Muscle layer of colon (tissue), 2 donors: Measurements from ENCODE around the gene PRDM16.

ENCODE experiments used
- H3K27ac ChIP-seq: one replicate; pipeline ENCODE4 v1.7.0; 2013; ENCODE audit warnings: low read depth, mild to moderate bottlenecking, low read length, moderate library complexity
- H3K27me3 ChIP-seq, 2 donors: one replicate each; pipeline ENCODE4 v1.7.0; 2013; ENCODE audit warnings: low read length in 2 of 2, mild to moderate bottlenecking in 2 of 2; ENCODE audit not compliant: insufficient read depth in 2 of 2, control insufficient read depth in 1 of 2
- H3K36me3 ChIP-seq: one replicate; pipeline ENCODE4 v1.7.0; 2013; ENCODE audit warnings: mild to moderate bottlenecking, low read length; ENCODE audit not compliant: insufficient read depth
- H3K4me1 ChIP-seq: one replicate; pipeline ENCODE4 v1.7.0; 2013; ENCODE audit warnings: mild to moderate bottlenecking, low read length; ENCODE audit not compliant: insufficient read depth
- H3K4me3 ChIP-seq, 2 donors: one replicate each; pipeline ENCODE4 v1.7.0; 2013; ENCODE audit warnings: low read length in 2 of 2, low read depth in 1 of 2, mild to moderate bottlenecking in 1 of 2, moderate library complexity in 1 of 2
- H3K9ac ChIP-seq: one replicate; pipeline ENCODE4 v1.7.0; 2013; ENCODE audit warnings: low read length
- H3K9me3 ChIP-seq: one replicate; pipeline ENCODE4 v1.7.0; 2013; ENCODE audit warnings: mild to moderate bottlenecking, low read length
- donor health status: abdominal sarcoma.
- donor health status: Adenocarcinoma of cecum.

The PRDM16 gene

DNA sequence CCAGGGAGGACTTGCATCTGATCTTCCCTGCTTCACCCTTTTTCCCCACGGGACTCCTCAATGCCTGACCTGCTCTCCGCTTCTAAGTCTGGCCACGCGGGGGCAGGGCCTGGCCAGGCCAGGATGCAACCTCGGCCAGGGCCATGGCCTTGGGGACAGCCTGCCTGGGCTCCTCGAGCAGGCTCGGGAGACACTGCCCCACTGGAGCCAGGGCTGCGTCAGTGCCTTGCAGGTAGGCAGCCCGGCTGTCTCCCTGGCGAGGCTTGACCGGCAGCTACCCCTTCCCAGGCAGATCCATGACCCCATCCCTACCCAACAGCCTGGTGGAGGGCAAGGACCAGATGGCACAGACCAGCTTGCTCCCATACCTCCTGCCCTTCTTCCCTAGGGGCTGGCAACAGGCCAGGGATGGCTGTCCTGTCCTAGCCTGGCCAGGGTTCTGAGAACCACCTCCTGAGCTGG lies 2.7 kb upstream of the PRDM16 start:
- Histone ChIP-seq H3K9ac (no peak overlapping the region), H3K27ac (no peak overlapping the region), H3K9me3 (no peaks in the 10 kb centered on the region), H3K27me3 (peaks cover 37 to 90% of the 10 kb centered on the region in 2 donors), H3K4me1 (peaks cover 11% of the 10 kb centered on the region), H3K4me3 (no peak overlapping the region), H3K36me3 (no peaks in the 10 kb centered on the region)

DNA sequence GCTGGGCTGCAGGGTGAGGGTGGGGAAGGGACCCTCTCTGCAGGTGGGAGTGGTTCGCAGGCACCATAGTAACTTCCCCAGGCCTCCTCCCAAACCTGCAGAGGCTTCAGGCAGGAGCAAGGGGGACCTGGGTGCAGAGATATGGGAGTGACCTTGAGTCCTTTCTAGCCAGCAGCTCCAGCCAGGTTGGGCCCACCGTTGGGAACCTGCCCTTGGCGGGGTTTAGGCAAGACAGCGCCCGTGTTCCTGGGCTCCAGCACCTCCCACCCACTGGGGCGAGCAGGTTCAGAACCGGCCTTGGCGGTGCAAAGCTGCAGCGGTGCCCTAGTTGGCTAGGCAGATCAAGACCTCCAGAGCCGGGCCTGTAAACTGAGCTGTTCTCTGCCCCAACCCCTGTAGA lies 2.2 kb upstream of the PRDM16 start:
- H3K27me3 ChIP-seq, result peaks cover 43 to 90% of the 10 kb centered on the region in 2 donors
- H3K36me3 ChIP-seq, result no peaks in the 10 kb centered on the region
- no peaks in the 10 kb centered on the region for H3K9me3 ChIP-seq
- H3K4me1 ChIP-seq, result peaks cover 11% of the 10 kb centered on the region
- no peak overlapping the region for H3K27ac ChIP-seq
- no peak overlapping the region for H3K4me3 ChIP-seq
- no peak overlapping the region for H3K9ac ChIP-seq

DNA sequence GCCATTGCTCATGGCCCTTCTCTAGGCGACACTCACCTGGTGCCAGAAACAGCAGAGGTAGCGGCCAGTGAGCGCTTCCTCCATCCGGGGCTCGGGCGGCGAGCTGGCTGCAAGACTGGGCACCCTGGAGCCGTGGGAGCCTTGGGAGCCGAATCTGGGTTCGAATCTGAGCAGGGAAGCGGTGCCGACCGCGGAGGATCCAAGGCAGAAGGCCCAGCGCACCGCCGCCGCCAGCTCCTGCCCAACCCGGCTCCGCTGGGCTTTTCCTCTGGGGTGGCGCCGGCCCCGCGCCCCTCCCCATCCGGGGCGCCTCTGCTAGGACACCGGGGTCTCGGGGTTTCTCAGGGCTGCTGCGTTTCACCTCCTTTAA lies 1.7 kb upstream of the PRDM16 start:
- no peak overlapping the region for H3K9ac ChIP-seq
- H3K9me3 ChIP-seq, result no peaks in the 10 kb centered on the region
- H3K4me1 ChIP-seq, result peaks cover 11% of the 10 kb centered on the region
- no peaks in the 10 kb centered on the region for H3K36me3 ChIP-seq
- peaks cover 48 to 90% of the 10 kb centered on the region in 2 donors for H3K27me3 ChIP-seq
- H3K4me3 ChIP-seq, result no peak overlapping the region
- no peak overlapping the region for H3K27ac ChIP-seq

DNA sequence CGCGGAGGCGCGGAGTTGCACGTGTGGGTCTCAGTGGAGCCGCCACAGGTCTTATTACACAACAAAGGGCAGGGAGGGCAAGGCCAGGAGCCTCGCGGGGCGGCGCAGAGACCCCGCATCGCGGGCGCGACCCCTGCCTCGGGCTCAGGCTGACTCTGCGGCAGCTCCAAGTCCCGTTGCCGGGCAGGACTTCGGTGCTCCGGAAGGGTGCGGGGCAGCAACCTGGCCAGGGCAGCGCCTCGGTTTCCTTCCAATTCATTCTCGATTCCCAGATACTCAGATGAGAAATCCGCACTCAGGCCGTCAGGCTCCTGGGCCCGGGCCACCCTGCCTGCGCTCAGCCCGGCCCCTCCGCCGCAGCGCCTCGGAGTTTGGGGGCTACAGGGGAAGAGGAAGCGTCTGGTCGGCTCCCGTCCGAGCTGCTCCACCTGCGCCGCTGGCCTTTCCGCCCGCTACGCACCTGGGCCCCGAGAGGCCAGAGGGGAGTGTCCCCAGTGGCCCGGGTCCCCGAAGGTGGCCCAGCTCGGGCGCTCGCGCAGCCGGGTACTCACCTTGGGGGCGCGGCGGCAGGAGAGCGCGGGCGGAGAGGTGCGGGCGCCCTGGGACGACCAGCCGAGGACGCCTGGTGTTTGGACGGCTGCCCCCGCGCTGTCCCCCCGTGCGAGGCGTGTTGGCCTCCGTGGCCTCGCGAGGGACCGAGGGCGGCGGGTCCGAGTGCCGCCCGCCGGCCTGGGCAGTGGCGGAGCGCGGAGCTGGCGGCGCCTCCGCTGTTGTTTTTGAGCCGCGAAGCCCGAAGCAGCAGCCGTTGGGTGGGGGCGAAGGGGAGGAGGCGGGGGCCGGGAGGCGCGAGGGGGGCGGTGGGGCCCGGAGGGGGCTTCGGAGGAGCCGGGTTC lies 1.1 kb upstream of the PRDM16 start:
- no peaks in the 10 kb centered on the region for H3K36me3 ChIP-seq
- H3K4me1 ChIP-seq, result peaks cover 11% of the 10 kb centered on the region
- no peaks in the 10 kb centered on the region for H3K9me3 ChIP-seq
- no peak overlapping the region for H3K27ac ChIP-seq
- peak overlapping the region in 1 of 2 donors; percentile 43 for H3K4me3 ChIP-seq
- no peak overlapping the region for H3K9ac ChIP-seq
- H3K27me3 ChIP-seq, result peaks cover 54 to 90% of the 10 kb centered on the region in 2 donors

DNA sequence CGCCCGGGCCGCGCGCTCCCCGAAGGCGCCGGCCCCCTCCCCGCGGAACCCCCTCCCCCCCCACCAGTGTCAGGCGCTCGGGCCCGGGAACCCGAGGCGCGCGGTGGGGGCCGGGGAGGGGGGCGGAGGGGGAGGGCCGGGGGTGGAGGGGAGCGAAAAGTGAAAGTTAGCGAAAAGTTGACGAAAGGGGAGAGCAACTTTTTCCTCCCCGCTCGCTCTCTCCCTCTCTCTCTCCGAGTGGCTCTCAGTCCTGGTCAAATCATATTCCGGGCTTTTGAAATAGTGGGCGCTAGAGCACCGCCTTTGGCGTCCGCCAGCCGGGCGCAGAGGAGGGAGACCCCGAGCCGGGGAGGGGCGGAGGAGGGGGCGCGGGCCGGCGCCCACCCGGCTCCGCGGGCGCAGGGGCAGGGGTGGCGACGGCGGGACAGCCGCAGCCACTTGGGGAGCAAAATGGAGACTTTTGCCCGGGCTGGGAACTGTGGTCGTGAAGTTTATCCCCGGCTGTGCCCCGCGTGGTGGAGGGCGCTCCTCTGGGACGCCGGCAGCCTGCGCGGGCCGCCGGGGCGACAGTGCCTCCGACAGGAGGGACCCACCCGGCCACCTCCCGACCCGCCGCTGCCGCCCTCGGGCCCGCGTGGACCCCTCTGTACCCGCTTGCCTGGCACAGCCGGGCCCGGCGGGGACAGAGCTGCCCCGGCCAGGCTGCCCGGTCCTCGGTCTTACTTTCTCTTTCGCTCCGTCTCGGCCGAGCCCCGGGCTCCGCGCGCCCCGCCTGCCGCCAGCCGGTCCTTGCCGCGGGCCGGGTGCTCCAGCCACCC lies 697 bp downstream of the PRDM16 start:
- Histone ChIP-seq H3K36me3 (no peaks in the 10 kb centered on the region), H3K27ac (no peak overlapping the region), H3K27me3 (peaks cover 57 to 89% of the 10 kb centered on the region in 2 donors), H3K9ac (no peak overlapping the region), H3K4me3 (peak overlapping the region; percentile 64 to 71), H3K9me3 (no peaks in the 10 kb centered on the region), H3K4me1 (no peaks in the 10 kb centered on the region)

DNA sequence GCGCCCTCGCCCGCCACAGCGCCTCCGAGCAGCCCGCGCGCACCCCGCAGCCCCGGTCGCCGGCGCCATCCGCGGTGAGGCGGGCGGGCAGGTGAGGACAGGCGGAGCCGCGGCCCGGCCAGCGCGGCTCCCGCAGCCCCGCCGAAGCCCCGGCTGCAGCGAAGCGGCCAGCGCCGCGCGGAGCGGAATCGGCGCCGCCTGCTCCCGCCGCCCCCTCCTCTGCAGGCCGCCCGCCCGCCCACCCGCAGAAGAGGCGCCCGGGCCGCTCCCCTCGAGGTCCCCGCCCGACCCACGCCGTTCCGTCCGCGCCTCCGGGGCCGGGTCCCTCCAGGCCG lies 1.3 kb downstream of the PRDM16 start:
- Histone ChIP-seq H3K36me3 (no peaks in the 10 kb centered on the region), H3K4me3 (peak overlapping the region in 1 of 2 donors; percentile 71), H3K27me3 (peaks cover 52 to 89% of the 10 kb centered on the region in 2 donors), H3K9me3 (no peaks in the 10 kb centered on the region), H3K27ac (no peak overlapping the region), H3K4me1 (no peaks in the 10 kb centered on the region), H3K9ac (no peak overlapping the region)

DNA sequence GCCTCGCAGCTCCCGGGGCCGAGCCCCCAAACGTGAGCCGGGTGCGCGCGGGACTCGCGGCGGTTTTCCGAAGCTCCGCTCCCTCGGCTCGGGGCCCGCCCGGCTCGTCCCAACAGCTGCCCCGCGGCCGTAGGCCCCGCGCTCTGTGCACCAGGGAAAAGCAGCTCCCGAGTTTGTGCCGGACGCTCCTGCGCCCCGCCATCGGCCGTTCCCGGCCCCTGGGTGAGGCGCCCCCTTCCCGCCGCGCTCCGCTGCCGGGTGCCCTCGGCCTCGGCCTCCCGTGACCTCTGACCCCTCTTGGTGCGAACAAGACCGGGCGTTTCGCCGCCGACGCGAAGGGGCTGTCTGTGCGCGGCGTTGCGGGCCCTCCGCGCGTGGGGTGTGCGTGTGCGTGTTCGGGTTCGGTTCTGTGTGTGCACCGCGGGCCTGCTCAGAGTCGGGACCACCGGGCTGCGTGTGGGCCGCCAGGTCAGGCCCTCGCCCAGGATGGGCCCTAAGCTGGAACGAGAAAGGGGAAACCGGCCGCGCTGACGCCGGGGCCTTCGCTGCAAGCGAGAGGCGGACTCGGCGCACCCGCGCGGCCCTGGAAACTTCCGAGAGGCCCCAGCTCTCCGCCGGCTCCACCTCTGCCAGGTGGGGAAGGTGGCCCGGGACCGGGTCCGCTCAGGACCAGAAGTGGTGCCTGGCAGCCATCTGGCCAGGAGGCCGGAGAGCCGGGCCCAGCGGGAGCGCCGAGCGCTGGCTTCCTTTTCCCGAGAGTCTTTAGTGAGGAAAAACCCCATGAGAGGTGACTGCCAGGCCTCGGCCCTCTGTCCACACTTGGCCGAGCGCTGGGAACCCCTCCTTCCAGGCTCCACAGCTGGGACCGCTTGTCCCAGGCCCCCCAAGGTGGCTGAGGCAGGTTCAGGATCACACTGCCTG lies 1.9 kb downstream of the PRDM16 start:
- H3K9me3 ChIP-seq, result no peaks in the 10 kb centered on the region
- H3K27ac ChIP-seq, result no peak overlapping the region
- H3K4me3 ChIP-seq, result no peak overlapping the region
- no peaks in the 10 kb centered on the region for H3K4me1 ChIP-seq
- H3K9ac ChIP-seq, result no peak overlapping the region
- peaks cover 45 to 89% of the 10 kb centered on the region in 2 donors for H3K27me3 ChIP-seq
- H3K36me3 ChIP-seq, result no peaks in the 10 kb centered on the region

DNA sequence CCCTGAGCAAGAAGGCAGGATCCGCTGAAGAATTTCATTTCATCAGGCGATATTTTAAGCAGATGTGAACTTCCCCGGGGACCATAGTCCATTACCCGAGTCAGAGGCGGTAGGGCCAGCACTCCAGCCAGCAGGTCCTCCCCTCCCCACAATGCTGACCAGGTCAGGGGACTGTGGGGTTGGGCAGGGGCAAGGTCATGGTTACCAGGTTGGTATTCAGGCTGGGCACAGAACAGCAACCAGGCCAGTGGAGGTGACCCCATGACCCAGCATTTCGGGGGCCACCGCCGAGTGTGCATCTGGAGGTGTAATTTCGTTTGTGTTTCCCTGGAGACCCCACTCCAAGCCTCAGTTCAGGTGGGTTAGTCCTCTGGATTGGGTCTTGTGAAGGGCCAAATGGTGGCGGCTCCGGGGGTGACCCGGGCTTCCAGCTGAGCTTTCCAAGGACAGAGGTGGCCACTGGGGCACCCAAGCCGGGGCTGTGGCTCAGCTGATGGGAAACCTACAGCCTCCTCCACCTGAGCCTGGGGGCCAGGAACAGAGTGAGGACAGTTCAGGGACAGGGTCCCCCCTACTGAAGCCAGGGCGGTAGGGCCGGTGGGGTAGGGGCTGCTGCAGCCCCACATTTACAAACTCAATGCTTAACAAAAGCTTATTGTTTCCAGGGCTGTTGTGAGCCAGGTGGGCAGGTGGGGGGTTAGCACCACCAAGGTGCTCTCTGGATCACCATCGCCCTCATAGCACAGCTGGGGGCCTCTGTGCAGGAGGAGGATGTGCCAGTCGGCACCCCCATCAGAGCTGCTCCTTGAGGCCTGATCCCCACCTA lies 2.8 kb downstream of the PRDM16 start:
- Histone ChIP-seq H3K9ac (no peak overlapping the region), H3K27me3 (peaks cover 37 to 88% of the 10 kb centered on the region in 2 donors), H3K27ac (no peak overlapping the region), H3K4me1 (no peaks in the 10 kb centered on the region), H3K4me3 (no peak overlapping the region), H3K9me3 (no peaks in the 10 kb centered on the region), H3K36me3 (no peaks in the 10 kb centered on the region)

DNA sequence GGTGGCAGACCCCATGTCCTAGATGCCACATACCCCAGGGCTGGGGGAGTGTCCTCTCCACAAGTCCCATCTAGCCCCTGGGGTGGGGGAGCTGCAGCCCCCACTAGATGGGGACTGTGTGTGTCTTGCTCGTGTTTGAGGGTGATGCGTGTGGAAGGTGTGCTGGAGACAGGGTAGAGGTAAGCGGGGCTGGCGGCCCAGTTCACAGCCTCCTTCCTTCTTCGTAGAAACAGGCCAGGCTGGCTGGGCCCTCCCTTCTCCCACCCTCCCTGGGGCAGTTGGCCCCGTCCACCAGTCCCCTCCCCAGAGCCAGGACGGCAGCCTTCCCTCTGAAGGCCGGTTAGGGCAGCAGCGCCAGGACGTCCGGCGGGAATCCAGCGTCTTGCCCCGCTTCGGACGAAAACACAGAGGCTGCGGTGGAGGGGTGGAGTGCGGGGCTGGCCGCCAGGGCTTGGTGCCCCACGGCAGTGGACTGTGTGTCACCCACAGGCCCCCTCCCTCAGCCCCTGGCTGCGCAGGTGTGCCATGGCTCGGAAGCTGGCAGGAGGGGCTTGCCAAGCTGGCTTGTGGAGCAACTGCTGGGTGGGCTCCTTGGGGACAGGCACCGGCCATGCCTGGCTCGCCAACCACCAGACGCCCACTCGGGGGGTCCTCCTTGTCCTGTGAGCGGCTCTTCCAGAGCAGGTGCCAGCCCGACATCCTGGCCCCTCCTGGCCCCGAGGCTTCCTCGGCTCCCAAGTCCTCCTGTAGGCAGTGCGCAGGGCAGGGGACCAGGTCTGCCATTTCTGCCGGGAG lies 3.6 kb downstream of the PRDM16 start:
- no peaks in the 10 kb centered on the region for H3K9me3 ChIP-seq
- H3K4me1 ChIP-seq, result no peaks in the 10 kb centered on the region
- no peak overlapping the region for H3K27ac ChIP-seq
- H3K4me3 ChIP-seq, result no peak overlapping the region
- peaks cover 32 to 85% of the 10 kb centered on the region in 2 donors for H3K27me3 ChIP-seq
- no peak overlapping the region for H3K9ac ChIP-seq
- no peaks in the 10 kb centered on the region for H3K36me3 ChIP-seq

DNA sequence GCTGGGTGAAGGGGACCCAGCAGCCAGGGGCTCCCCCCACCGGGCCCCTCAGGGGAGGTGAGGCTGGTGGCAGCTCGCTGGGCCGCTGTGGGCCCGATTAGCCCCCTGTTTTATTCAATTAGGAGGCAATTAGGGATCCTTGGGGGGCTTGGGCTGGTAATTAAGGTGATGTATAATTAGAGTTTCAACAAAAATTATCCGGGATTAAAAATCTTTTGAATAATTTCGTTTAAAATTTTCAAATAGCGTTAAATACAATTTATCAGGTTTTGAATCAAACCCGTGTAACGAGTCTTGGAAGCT lies 4.1 kb downstream of the PRDM16 start:
- H3K4me1 ChIP-seq, result no peaks in the 10 kb centered on the region
- no peaks in the 10 kb centered on the region for H3K36me3 ChIP-seq
- no peaks in the 10 kb centered on the region for H3K9me3 ChIP-seq
- H3K27me3 ChIP-seq, result peaks cover 32 to 85% of the 10 kb centered on the region in 2 donors
- H3K4me3 ChIP-seq, result no peak overlapping the region
- no peak overlapping the region for H3K27ac ChIP-seq
- H3K9ac ChIP-seq, result no peak overlapping the region
